ENCODE measurements around the gene FAM50A. TPM values are rescaled to one million over a fixed set of nuclear protein-coding genes. Genes with fewer than 3 reads are reported as not detected.

Gene FAM50A
- total RNA-seq, 1 donor from 2014 or later: 77.5 TPM

DNA sequence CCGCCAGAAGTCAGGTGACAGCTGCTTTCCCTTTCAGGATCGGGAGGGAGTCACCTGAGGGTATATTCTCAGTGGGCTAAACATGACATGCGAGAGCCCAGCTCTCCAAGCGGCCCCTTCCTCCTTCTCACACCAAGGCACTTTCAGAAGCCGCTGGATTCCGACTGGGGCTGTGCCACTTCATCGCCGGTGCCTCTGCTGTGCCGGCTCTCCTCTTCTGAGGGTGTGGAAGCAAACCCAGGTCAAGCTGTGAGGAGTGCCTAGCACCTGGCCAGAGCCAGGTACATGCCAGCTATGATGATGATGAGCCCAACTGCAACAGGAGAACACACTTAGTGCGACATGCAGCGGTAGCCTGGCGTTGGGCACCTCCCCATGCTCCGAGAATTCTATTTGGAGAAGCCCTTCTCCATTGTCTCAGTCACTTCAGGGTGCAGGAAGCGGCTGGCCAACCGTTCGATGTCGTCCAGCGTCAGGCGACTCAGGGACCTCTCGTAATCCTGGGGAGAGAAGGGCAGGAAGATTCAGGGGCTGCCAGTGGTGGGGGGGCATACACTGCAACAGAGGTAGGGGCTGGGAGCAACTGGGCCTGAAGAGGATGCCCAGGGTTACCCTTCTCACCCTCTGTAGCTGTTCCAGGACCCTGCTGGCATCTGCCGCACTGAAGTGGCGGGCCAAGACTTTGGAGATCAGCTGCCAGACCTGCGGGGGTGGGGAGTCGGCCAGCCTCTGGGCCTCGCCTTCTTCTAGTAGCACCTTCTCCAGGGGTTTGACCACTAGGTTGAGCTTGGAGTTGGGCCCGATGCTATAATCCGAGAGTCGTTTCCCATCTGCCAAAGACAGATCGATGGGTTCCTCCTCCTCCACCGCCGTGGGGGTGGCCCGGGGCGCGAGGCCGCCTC lies 41.5 kb downstream of the FAM50A start:
- no peak for DNase-seq
- no peaks in the 10 kb centered on the region for H3K9me3 ChIP-seq
- intact Hi-C loops (cut with DNase I): no loop called here
- H3K27ac ChIP-seq: peak overlapping the region; percentile 87
- H3K36me3 ChIP-seq: peaks cover 14% of the 10 kb centered on the region
- H3K27me3 ChIP-seq (ENCODE audit: low read depth): no peaks in the 10 kb centered on the region
- peaks cover 25% of the 10 kb centered on the region for H3K4me1 ChIP-seq
- TF ChIP-seq, protein P1, sequence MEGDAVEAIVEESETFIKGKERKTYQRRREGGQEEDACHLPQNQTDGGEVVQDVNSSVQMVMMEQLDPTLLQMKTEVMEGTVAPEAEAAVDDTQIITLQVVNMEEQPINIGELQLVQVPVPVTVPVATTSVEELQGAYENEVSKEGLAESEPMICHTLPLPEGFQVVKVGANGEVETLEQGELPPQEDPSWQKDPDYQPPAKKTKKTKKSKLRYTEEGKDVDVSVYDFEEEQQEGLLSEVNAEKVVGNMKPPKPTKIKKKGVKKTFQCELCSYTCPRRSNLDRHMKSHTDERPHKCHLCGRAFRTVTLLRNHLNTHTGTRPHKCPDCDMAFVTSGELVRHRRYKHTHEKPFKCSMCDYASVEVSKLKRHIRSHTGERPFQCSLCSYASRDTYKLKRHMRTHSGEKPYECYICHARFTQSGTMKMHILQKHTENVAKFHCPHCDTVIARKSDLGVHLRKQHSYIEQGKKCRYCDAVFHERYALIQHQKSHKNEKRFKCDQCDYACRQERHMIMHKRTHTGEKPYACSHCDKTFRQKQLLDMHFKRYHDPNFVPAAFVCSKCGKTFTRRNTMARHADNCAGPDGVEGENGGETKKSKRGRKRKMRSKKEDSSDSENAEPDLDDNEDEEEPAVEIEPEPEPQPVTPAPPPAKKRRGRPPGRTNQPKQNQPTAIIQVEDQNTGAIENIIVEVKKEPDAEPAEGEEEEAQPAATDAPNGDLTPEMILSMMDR (IDR thresholded peaks at IDR 0.05): no peak
- H3K4me3 ChIP-seq: peak overlapping the region; percentile 68
- ATAC-seq: no peak

DNA sequence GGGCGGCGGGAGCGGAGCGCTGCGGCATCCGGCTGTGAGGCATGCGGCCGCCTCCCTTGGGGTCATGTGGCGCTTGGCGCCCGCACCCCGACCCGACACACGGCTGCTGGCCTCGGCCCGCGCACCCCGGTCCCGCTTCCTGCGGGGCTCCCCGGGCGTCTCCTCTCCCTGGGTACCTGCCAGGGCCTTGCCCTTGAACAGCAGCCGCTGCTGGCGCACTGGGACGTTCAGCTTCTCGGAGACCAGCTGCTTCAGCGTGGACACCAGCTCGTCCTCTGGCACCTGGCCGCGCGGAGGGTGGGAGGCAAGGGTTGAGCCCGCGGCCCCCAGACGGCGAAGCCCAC lies 42.1 kb downstream of the FAM50A start:
- Histone ChIP-seq H3K27me3 (ENCODE audit: low read depth) (no peaks in the 10 kb centered on the region), H3K36me3 (peaks cover 14% of the 10 kb centered on the region), H3K4me3 (peak overlapping the region; percentile 68), H3K27ac (peak overlapping the region; percentile 87), H3K9me3 (no peaks in the 10 kb centered on the region), H3K4me1 (peaks cover 25% of the 10 kb centered on the region)
- intact Hi-C loops (cut with DNase I): no loop called here
- TF ChIP-seq, protein P1 (IDR thresholded peaks at IDR 0.05): no peak
- no peak for DNase-seq
- no peak for ATAC-seq

DNA sequence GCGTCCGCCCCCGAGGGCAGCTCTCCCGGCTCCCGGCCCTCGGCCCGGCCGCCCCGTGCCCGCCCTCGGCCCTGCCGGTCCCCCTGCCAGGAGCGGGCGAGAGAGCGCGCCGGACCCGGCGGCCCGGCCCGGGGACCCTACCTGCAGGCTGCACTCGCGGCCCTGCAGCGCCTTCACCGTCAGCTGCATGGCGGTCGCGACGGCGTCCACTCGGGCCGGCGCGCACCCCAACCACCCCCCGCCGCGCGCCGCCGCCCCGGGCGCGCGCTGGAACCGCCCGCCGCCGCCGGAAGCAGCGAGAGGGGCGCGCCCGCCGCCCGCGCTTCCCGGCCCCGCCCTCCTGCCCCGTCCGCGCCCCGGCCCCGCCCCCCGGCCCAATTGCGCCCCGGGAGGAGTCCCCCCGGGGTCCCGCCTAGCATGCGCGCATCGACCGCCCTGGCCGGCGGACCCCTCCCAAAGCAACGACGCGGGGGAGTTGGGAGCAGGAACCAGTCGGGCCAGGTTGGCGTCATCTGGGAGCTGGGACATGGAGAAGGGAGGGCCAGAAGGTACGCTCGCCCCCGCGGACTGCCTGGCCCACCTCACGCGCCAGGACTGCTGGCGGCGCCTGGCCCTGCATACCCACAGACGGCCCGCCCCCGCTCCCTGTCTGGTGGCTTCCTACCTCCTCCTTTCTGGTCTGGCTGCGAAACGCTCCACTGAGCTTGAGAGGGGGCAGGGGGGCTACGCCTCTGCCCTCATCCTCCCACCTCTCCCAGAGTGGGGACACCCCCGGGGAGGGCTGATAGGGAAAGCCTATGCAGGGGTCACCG lies 42.7 kb downstream of the FAM50A start, which contains the start of gene UBL4A:
Gene UBL4A (minus strand): TSS at position 220 of the 812 bp plus-strand sequence. CDS start 31 bp downstream, at position 189.
- DNase-seq: peak; percentile 83
- peak within 1 kb of the TSS; percentile 68 for H3K4me3 ChIP-seq
- ATAC-seq: peak; percentile 62 to 63
- H3K9me3 ChIP-seq: no peaks in the 10 kb centered on the region
- H3K36me3 ChIP-seq: peaks cover 14% of the 10 kb centered on the region
- intact Hi-C loops (cut with DNase I): no loop called here
- TF ChIP-seq, protein P1 (IDR thresholded peaks at IDR 0.05): no peak
- H3K27ac ChIP-seq: peak within 1 kb of the TSS; percentile 87
- H3K4me1 ChIP-seq: peaks cover 25% of the 10 kb centered on the region
- H3K27me3 ChIP-seq (ENCODE audit: low read depth): no peaks in the 10 kb centered on the region

DNA sequence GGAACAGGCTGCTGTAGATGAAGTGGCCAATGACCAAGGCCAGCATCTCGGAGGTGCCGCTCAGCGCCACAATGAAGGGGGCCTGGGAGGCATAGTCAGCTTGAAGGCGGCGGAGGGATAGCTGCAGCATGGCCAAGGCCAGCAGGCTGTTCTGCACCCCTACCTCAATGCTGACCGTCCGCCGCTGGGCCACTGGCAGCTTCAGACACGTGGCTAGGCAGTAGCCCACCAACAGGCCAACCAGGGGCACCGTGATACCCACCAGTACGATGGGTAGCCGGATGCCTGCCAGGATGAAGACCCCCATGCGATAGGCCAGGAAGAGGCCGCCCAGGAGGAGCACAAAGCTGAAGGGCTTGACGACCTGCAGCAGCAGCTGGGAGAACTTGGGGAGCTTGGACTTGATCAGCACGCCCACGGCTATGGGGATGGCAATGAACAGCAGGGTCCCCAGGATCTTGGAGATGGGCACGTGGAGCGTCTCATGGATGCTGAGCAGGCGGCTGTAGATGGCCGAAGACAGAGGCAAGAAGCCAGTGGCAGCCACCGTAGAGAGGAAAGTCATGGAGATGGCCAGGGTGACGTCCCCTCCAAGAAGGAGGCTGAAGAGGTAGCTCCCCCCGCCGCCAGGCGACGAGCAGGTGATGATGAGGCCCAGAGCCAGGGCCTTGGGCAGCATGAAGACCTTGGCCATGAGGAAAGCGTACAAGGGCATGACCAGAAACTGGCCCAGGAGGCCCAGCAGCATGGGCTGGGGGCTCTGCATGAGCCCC lies 43.8 kb downstream of the FAM50A start:
- Histone ChIP-seq H3K4me3 (no peak overlapping the region), H3K27ac (no peak overlapping the region), H3K9me3 (no peaks in the 10 kb centered on the region), H3K4me1 (peaks cover 25% of the 10 kb centered on the region), H3K36me3 (peaks cover 14% of the 10 kb centered on the region), H3K27me3 (ENCODE audit: low read depth) (no peaks in the 10 kb centered on the region)
- ATAC-seq (no peak), DNase-seq (no peak)
- TF ChIP-seq, protein P1 (IDR thresholded peaks at IDR 0.05): no peak
- intact Hi-C loops (cut with DNase I): no loop called here

Measured in lower lobe of right lung (tissue), 2 donors.